Central memory CD4-positive, alpha-beta T cell (primary cell): ENCODE measurements around the gene KIF4B.
"Not testable (repeated sequence)": the region's sequence is repeated elsewhere in the genome, so short reads cannot be mapped to it uniquely, and the experiment has no call there.

Source experiments
- DNase-seq: peaks from one replicate; pipeline ENCODE4 v3.0.0; 2022

The KIF4B gene

GRCh38 chr5:155010881-155011280, 2.7 kb upstream of the KIF4B start:
- no peak for DNase-seq

- no peak for DNase-seq
These were observed 1.7 kb downstream of the KIF4B start for GRCh38 chr5:155015239-155015638.

- DNase-seq, result no peak
These were observed 4.1 kb downstream of the KIF4B start for GRCh38 chr5:155017610-155018009.

GRCh38 chr5:155019601-155020226, 6.2 kb downstream of the KIF4B start:
- DNase-seq, result no peak

- no peak for DNase-seq
These were observed 8.3 kb downstream of the KIF4B start for GRCh38 chr5:155021842-155022241.

- no peak for DNase-seq
These were observed 9.8 kb downstream of the KIF4B start for GRCh38 chr5:155023320-155023719.

GRCh38 chr5:155024015-155024414, 10.5 kb downstream of the KIF4B start:
- DNase-seq, result no peak

GRCh38 chr5:155025895-155026294, 12.3 kb downstream of the KIF4B start:
- no peak for DNase-seq

- no peak for DNase-seq
These were observed 14.6 kb downstream of the KIF4B start for GRCh38 chr5:155027993-155028629.

- no peak for DNase-seq
These were observed 15.7 kb downstream of the KIF4B start for GRCh38 chr5:155029240-155029639.

- not testable (repeated sequence) for DNase-seq
These were observed 20.7 kb downstream of the KIF4B start for GRCh38 chr5:155034145-155034744.

GRCh38 chr5:155035087-155035486, 21.5 kb downstream of the KIF4B start:
- not testable (repeated sequence) for DNase-seq

GRCh38 chr5:155040984-155041653, 27.6 kb downstream of the KIF4B start:
- DNase-seq, result no peak

- DNase-seq, result no peak
These were observed 31.0 kb downstream of the KIF4B start for GRCh38 chr5:155044591-155044990.

- no peak for DNase-seq
These were observed 33.0 kb downstream of the KIF4B start for GRCh38 chr5:155046591-155046990.

- no peak for DNase-seq
These were observed 34.3 kb downstream of the KIF4B start for GRCh38 chr5:155047818-155048217.

- DNase-seq, result no peak
These were observed 36.2 kb downstream of the KIF4B start for GRCh38 chr5:155049569-155050383.

- no peak for DNase-seq
These were observed 36.9 kb downstream of the KIF4B start for GRCh38 chr5:155050384-155051019.

- no peak for DNase-seq
These were observed 39.0 kb downstream of the KIF4B start for GRCh38 chr5:155052532-155052931.

GRCh38 chr5:155053501-155053900, 39.9 kb downstream of the KIF4B start:
- DNase-seq, result no peak

- no peak for DNase-seq
These were observed 43.2 kb downstream of the KIF4B start for GRCh38 chr5:155056644-155057269.

GRCh38 chr5:155057626-155058025, 44.1 kb downstream of the KIF4B start:
- DNase-seq, result no peak
